ENCODE data around the gene GPSM1.

GPSM1 gene

GRCh38 chr9:136358016-136358415, 30.7 kb downstream of the GPSM1 start:
- H3K4me3 ChIP-seq (ENCODE audit: low read depth, low read length): no peak overlapping the region
- CTCF ChIA-PET: interaction anchor here (0.8 to 2.1 kb wide), 2 partner anchors 19 to 45 kb away, joined by 3 to 8 read pairs; no protein-coding TSS in a partner anchor
- POLR2A ChIA-PET: no interaction called here
- no peak for DNase-seq (ENCODE audit: low read depth, low spot score)
- TF ChIP-seq CTCF (IDR thresholded peaks at IDR 0.05; ENCODE audit: insufficient read depth, low read length, missing control alignments): no peak

GRCh38 chr9:136358888-136359287, 31.5 kb downstream of the GPSM1 start:
- no peak for TF ChIP-seq CTCF (IDR thresholded peaks at IDR 0.05; ENCODE audit: insufficient read depth, low read length, missing control alignments)
- H3K4me3 ChIP-seq (ENCODE audit: low read depth, low read length): no peak overlapping the region
- DNase-seq (ENCODE audit: low read depth, low spot score): no peak
- ChIA-PET CTCF (interaction anchor here (2.1 kb wide), 1 partner anchor 46 kb away, joined by 8 read pairs; no protein-coding TSS in a partner anchor), POLR2A (no interaction called here)

GRCh38 chr9:136359774-136360718, 32.7 kb downstream of the GPSM1 start:
- POLR2A ChIA-PET: no interaction called here

GRCh38 chr9:136361047-136361753, 33.9 kb downstream of the GPSM1 start:
- CTCF ChIA-PET: interaction anchor here (1.0 to 8.7 kb wide), 5 partner anchors 13 to 48 kb away, joined by 3 to 93 read pairs (median 54); partner anchors contain the start of genes CARD9 and SNAPC4
- POLR2A ChIA-PET: interaction anchor here (0.7 kb wide), 1 partner anchor 24 kb away, joined by 3 read pairs; no protein-coding TSS in a partner anchor
- no peak overlapping the region for H3K4me3 ChIP-seq (ENCODE audit: low read depth, low read length)
- no peak for DNase-seq (ENCODE audit: low read depth, low spot score)
- TF ChIP-seq CTCF (IDR thresholded peaks at IDR 0.05; ENCODE audit: insufficient read depth, low read length, missing control alignments): no peak

More at GRCh38 chr9:136359774-136360718, 32.7 kb downstream of the GPSM1 start:
- H3K4me3 ChIP-seq (ENCODE audit: low read depth, low read length): no peak overlapping the region
- CTCF ChIA-PET: interaction anchor here (1.0 to 8.7 kb wide), 3 partner anchors 20 to 47 kb away, joined by 3 to 93 read pairs (median 8); no protein-coding TSS in a partner anchor
- no peak for DNase-seq (ENCODE audit: low read depth, low spot score)
- TF ChIP-seq CTCF (IDR thresholded peaks at IDR 0.05; ENCODE audit: insufficient read depth, low read length, missing control alignments): no peak

GRCh38 chr9:136361754-136362449, 34.6 kb downstream of the GPSM1 start:
- no peak overlapping the region for H3K4me3 ChIP-seq (ENCODE audit: low read depth, low read length)
- TF ChIP-seq CTCF (IDR thresholded peaks at IDR 0.05; ENCODE audit: insufficient read depth, low read length, missing control alignments): no peak
- no peak for DNase-seq (ENCODE audit: low read depth, low spot score)
- ChIA-PET CTCF (interaction anchor here (2.3 to 8.7 kb wide), 5 partner anchors 12 to 49 kb away, joined by 6 to 93 read pairs (median 54); partner anchors contain the start of genes CARD9 and SNAPC4), POLR2A (interaction anchor here (0.7 to 2.6 kb wide), 2 partner anchors 8 to 25 kb away, joined by 3 to 15 read pairs; no protein-coding TSS in a partner anchor)
